HepG2 (cell line): ENCODE measurements around the gene FBXL13. TPM values are rescaled to one million over a fixed set of nuclear protein-coding genes. Genes with fewer than 3 reads are reported as not detected.
A peak's percentile ranks its signal among the peaks of the same experiment; 100 is the strongest.

Source experiments
- HDAC1 ChIP-seq: sonication (generic); formaldehyde crosslinking; IDR thresholded peaks from 2 replicates; pipeline ENCODE4 v1.5.1; 2020; ENCODE audit warnings: mild to moderate bottlenecking, missing genetic modification reagents
- HNF4A ChIP-seq: sonication (generic); formaldehyde crosslinking; IDR thresholded peaks from 2 replicates; pipeline ENCODE4 v1.4.0; 2020; ENCODE audit warnings: missing genetic modification reagents
- NPAS2 ChIP-seq: sonication (generic); formaldehyde crosslinking; IDR thresholded peaks from 2 replicates; pipeline ENCODE4 v1.8.0; 2022; ENCODE audit warnings: mild to moderate bottlenecking, missing genetic modification reagents, borderline replicate concordance
- NR2F6 ChIP-seq, 2 experiments: IDR thresholded peaks; 2 replicates each; pipeline ENCODE4 v1.6.1; 2016; ENCODE audit warnings: antibody characterized with exemption in 1 of 2, mild to moderate bottlenecking in 1 of 2
- RXRA ChIP-seq: sonication (generic); formaldehyde crosslinking; IDR thresholded peaks from 2 replicates; pipeline ENCODE4 v1.5.1; 2020; ENCODE audit warnings: missing genetic modification reagents
- SRSF1 ChIP-seq: fragments of 200-400 bp; formaldehyde crosslinking; optimal IDR thresholded peaks from 2 replicates; pipeline ENCODE3; 2017; ENCODE audit warnings: mild to moderate bottlenecking, low read depth, low read length, moderate library complexity
- TCF7 ChIP-seq: sonication (generic); IDR thresholded peaks from 2 replicates; pipeline ENCODE4 v1.6.1; 2016; ENCODE audit warnings: antibody characterized with exemption, low read depth
- ZBTB38 ChIP-seq: sonication (generic); formaldehyde crosslinking; IDR thresholded peaks from 2 replicates; pipeline ENCODE4 v1.5.1; 2020; ENCODE audit warnings: mild to moderate bottlenecking, missing genetic modification reagents
- ZBTB8A ChIP-seq: sonication (generic); formaldehyde crosslinking; IDR thresholded peaks from 2 replicates; pipeline ENCODE4 v1.4.0; 2020; ENCODE audit warnings: mild to moderate bottlenecking, low read depth, missing genetic modification reagents, borderline replicate concordance
- polyA plus RNA-seq, 8 experiments: library from polyadenylated mRNA; depleted of rRNA in 3 of 8; stranded (reverse) in 7 of 8; unstranded in 1 of 8; fragments of >200 nt; fragmentation: Illumina TruSeq in 4 of 8; extraction: Trizol in 4 of 8; gene quantifications; 2 replicates each; pipeline versions ENCODE4 v1.2.1 to v1.2.3, GENCODE V29; 2011 to 2016; ENCODE audit warnings: low read depth in 4 of 8, missing spikeins in 1 of 8, mixed read lengths in 1 of 8; ENCODE audit not compliant: insufficient read depth in 1 of 8
- total RNA-seq, 5 experiments: library from RNA; depleted of rRNA; stranded (reverse); fragments of >200 nt; fragmentation: Illumina TruSeq; extraction: Trizol; gene quantifications; 2 replicates each; pipeline ENCODE4 v1.2.3, GENCODE V29; 2016; ENCODE audit warnings: low read depth in 1 of 5
- TF ChIP-seq, protein P1 (sequence below): sonication (generic); formaldehyde crosslinking; IDR thresholded peaks from 2 replicates; pipeline ENCODE4 v1.4.0; 2020; ENCODE audit warnings: mild to moderate bottlenecking, missing genetic modification reagents
- TF ChIP-seq, protein P2 (sequence below), 2 experiments: sonication (generic) in 1 of 2; formaldehyde crosslinking in 1 of 2; IDR thresholded peaks; 2 replicates each; pipeline versions ENCODE4 v1.4.0 to v1.6.1; 2018 to 2020; ENCODE audit warnings: missing genetic modification reagents in 2 of 2, borderline replicate concordance in 1 of 2, low read depth in 1 of 2, mild to moderate bottlenecking in 1 of 2, missing biosample characterization in 1 of 2
- TF ChIP-seq, protein P3 (sequence below): sonication (generic); formaldehyde crosslinking; IDR thresholded peaks from 2 replicates; pipeline ENCODE4 v1.8.0; 2022; ENCODE audit warnings: missing genetic modification reagents, mild to moderate bottlenecking, borderline replicate concordance
- TF ChIP-seq, protein P4 (sequence below): IDR thresholded peaks from 2 replicates; pipeline ENCODE4 v1.4.0; 2020; ENCODE audit warnings: mild to moderate bottlenecking, missing genetic modification reagents
- TF ChIP-seq, protein P5 (sequence below): sonication (generic); formaldehyde crosslinking; IDR thresholded peaks from 2 replicates; pipeline ENCODE4 v1.4.0; 2020; ENCODE audit warnings: mild to moderate bottlenecking, missing genetic modification reagents

FBXL13 gene
- total and polyA plus RNA-seq, 2 of the 13 experiments (the other 11 are each of a cell fraction or from before 2014, with no cell fraction given) = 0.24 to 0.77 TPM

DNA sequence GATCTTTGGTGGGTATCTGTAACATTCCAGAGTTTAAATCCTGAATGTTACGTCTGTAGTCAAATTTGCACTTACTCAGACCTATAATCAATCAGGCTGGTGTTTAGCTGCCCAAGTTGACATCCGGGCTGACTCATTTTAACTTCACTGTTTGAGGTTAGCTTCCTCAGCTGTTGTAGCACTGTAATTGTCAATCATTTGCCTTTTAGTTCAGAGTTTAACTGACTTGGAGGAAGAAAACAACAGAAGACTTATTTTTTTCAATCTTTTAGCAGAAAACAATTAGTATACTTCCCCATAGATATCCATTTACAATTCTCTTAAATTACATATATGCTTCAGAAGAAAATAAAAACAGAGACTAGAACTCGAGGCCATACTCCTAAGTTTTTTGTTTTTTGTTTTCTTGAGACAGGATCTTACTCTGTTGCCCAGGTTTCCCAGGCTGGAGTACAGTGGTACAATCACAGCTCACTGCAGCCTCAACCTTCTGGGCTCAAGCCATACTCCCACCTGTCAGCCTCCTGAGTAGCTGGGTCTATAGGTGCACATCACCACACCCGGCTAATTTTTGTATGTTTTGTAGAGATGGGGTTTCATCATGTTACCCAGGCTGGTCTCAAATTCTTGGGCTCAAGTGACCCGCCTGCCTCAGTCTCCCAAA is 200.3 kb downstream of the FBXL13 start (continued):
- TF ChIP-seq, protein P1, sequence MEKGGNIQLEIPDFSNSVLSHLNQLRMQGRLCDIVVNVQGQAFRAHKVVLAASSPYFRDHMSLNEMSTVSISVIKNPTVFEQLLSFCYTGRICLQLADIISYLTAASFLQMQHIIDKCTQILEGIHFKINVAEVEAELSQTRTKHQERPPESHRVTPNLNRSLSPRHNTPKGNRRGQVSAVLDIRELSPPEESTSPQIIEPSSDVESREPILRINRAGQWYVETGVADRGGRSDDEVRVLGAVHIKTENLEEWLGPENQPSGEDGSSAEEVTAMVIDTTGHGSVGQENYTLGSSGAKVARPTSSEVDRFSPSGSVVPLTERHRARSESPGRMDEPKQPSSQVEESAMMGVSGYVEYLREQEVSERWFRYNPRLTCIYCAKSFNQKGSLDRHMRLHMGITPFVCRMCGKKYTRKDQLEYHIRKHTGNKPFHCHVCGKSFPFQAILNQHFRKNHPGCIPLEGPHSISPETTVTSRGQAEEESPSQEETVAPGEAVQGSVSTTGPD (CRISPR knock-in tag) = no peak
- TF ChIP-seq ZBTB8A (CRISPR knock-in tag) (no peak), RXRA (CRISPR knock-in tag) (no peak), HNF4A (CRISPR knock-in tag) (peak; percentile 18; the same call in 1 of the 2 replicates), ZBTB38 (no peak), HDAC1 (peak; percentile 51; the same call in 1 of the 2 replicates), TCF7 (0 out of 2 replicates have a peak, but pooled peaks have one; percentile 67), NPAS2 (CRISPR knock-in tag) (no peak), NR2F6 (IDR thresholded peaks at IDR 0.05) (peak; percentile 52; the same call in 1 of the 2 replicates), NR2F6 (CRISPR knock-in tag; IDR thresholded peaks at IDR 0.05) (peak; percentile 41; the same call in 1 of the 2 replicates), SRSF1 (no peak)
- TF ChIP-seq, protein P2, sequence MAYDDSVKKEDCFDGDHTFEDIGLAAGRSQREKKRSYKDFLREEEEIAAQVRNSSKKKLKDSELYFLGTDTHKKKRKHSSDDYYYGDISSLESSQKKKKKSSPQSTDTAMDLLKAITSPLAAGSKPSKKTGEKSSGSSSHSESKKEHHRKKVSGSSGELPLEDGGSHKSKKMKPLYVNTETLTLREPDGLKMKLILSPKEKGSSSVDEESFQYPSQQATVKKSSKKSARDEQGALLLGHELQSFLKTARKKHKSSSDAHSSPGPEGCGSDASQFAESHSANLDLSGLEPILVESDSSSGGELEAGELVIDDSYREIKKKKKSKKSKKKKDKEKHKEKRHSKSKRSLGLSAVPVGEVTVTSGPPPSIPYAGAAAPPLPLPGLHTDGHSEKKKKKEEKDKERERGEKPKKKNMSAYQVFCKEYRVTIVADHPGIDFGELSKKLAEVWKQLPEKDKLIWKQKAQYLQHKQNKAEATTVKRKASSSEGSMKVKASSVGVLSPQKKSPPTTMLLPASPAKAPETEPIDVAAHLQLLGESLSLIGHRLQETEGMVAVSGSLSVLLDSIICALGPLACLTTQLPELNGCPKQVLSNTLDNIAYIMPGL (CRISPR knock-in tag; IDR thresholded peaks at IDR 0.05; ENCODE audit: borderline replicate concordance in 1 of 2, low read depth in 1 of 2) = no peak
- TF ChIP-seq, protein P3, sequence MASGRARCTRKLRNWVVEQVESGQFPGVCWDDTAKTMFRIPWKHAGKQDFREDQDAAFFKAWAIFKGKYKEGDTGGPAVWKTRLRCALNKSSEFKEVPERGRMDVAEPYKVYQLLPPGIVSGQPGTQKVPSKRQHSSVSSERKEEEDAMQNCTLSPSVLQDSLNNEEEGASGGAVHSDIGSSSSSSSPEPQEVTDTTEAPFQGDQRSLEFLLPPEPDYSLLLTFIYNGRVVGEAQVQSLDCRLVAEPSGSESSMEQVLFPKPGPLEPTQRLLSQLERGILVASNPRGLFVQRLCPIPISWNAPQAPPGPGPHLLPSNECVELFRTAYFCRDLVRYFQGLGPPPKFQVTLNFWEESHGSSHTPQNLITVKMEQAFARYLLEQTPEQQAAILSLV (CRISPR knock-in tag) = no peak
- TF ChIP-seq, protein P4, sequence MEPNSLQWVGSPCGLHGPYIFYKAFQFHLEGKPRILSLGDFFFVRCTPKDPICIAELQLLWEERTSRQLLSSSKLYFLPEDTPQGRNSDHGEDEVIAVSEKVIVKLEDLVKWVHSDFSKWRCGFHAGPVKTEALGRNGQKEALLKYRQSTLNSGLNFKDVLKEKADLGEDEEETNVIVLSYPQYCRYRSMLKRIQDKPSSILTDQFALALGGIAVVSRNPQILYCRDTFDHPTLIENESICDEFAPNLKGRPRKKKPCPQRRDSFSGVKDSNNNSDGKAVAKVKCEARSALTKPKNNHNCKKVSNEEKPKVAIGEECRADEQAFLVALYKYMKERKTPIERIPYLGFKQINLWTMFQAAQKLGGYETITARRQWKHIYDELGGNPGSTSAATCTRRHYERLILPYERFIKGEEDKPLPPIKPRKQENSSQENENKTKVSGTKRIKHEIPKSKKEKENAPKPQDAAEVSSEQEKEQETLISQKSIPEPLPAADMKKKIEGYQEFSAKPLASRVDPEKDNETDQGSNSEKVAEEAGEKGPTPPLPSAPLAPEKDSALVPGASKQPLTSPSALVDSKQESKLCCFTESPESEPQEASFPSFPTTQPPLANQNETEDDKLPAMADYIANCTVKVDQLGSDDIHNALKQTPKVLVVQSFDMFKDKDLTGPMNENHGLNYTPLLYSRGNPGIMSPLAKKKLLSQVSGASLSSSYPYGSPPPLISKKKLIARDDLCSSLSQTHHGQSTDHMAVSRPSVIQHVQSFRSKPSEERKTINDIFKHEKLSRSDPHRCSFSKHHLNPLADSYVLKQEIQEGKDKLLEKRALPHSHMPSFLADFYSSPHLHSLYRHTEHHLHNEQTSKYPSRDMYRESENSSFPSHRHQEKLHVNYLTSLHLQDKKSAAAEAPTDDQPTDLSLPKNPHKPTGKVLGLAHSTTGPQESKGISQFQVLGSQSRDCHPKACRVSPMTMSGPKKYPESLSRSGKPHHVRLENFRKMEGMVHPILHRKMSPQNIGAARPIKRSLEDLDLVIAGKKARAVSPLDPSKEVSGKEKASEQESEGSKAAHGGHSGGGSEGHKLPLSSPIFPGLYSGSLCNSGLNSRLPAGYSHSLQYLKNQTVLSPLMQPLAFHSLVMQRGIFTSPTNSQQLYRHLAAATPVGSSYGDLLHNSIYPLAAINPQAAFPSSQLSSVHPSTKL = peak; percentile 76
- TF ChIP-seq, protein P5, sequence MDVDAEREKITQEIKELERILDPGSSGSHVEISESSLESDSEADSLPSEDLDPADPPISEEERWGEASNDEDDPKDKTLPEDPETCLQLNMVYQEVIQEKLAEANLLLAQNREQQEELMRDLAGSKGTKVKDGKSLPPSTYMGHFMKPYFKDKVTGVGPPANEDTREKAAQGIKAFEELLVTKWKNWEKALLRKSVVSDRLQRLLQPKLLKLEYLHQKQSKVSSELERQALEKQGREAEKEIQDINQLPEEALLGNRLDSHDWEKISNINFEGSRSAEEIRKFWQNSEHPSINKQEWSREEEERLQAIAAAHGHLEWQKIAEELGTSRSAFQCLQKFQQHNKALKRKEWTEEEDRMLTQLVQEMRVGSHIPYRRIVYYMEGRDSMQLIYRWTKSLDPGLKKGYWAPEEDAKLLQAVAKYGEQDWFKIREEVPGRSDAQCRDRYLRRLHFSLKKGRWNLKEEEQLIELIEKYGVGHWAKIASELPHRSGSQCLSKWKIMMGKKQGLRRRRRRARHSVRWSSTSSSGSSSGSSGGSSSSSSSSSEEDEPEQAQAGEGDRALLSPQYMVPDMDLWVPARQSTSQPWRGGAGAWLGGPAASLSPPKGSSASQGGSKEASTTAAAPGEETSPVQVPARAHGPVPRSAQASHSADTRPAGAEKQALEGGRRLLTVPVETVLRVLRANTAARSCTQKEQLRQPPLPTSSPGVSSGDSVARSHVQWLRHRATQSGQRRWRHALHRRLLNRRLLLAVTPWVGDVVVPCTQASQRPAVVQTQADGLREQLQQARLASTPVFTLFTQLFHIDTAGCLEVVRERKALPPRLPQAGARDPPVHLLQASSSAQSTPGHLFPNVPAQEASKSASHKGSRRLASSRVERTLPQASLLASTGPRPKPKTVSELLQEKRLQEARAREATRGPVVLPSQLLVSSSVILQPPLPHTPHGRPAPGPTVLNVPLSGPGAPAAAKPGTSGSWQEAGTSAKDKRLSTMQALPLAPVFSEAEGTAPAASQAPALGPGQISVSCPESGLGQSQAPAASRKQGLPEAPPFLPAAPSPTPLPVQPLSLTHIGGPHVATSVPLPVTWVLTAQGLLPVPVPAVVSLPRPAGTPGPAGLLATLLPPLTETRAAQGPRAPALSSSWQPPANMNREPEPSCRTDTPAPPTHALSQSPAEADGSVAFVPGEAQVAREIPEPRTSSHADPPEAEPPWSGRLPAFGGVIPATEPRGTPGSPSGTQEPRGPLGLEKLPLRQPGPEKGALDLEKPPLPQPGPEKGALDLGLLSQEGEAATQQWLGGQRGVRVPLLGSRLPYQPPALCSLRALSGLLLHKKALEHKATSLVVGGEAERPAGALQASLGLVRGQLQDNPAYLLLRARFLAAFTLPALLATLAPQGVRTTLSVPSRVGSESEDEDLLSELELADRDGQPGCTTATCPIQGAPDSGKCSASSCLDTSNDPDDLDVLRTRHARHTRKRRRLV = no peak
